ENCODE measurements around the gene CACNA1A. TPM values are rescaled to one million over a fixed set of nuclear protein-coding genes. Genes with fewer than 3 reads are reported as not detected.

CACNA1A gene
- total and polyA plus RNA-seq, 2 of the 4 experiments (the other 2 are of a cell fraction) = 5.9 to 15.0 TPM

DNA sequence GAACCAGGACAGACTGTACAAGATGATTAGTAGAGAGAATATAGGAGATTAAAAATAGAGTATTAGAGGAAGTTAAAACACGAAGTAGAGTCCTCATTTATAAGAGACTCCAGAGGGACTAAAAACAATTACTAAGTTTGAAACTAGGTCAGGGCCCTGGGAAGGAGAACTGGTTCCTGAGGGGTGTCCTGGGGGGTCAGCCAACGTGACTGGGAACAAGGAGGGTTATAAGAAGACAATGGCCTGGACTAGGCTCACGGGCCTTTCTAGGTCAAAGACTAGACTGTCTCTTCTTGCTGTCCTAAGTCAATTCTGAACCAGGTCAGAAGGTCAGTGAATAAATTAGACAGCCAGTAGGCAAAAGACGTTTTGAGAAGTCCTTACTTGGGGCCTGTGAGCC is 190.8 kb downstream of the CACNA1A start:
- no peak for ATAC-seq (ENCODE audit: low read depth)
- H3K9ac ChIP-seq (ENCODE audit: low read depth, low read length) = no peak overlapping the region

More for the DNA sequence above, 190.8 kb downstream of the CACNA1A start:
- no peak overlapping the region for H4K5ac ChIP-seq (ENCODE audit: low read depth, low read length)
- no TSS peak for BruUV-seq (replicated peaks)
- ChIA-PET CTCF (no interaction called here), POLR2A (ENCODE audit: unreplicated experiment) (no interaction called here)
- dilution Hi-C loops (cut with HindIII; ENCODE audit: low sequenced_read_pairs, unreplicated experiment) = no loop called here
- no peak overlapping the region for H3K4ac ChIP-seq (ENCODE audit: low read depth, low read length)
- H3K18ac ChIP-seq (ENCODE audit: low read depth, low read length) = no peak overlapping the region
- H2BK15ac ChIP-seq (ENCODE audit: low read depth, low read length) = no peak overlapping the region
- DNase-seq = no peak
- H4K20me1 ChIP-seq (ENCODE audit: insufficient read depth, low read length) = no peaks in the 10 kb centered on the region
- intact Hi-C loops (cut with micrococcal nuclease) = no loop called here
- no peak for TF ChIP-seq RFX5 (IDR thresholded peaks at IDR 0.05; ENCODE audit: low read depth, low read length)
- no peak for TF ChIP-seq MXI1 (IDR thresholded peaks at IDR 0.05; ENCODE audit: borderline replicate concordance, low read depth, low read length)
- TF ChIP-seq CEBPB (IDR thresholded peaks at IDR 0.05; ENCODE audit: low read depth, low read length) = no peak
- TF ChIP-seq MAZ (IDR thresholded peaks at IDR 0.05; ENCODE audit: borderline replicate concordance, low read depth, low read length) = no peak
- TF ChIP-seq NFE2L2 (IDR thresholded peaks at IDR 0.05; ENCODE audit: low read depth, low read length) = no peak
- TF ChIP-seq SMC3 (IDR thresholded peaks at IDR 0.05; ENCODE audit: low read depth, low read length) = no peak
- TF ChIP-seq CHD1 (IDR thresholded peaks at IDR 0.05; ENCODE audit: low read depth, low read length) = no peak
- no peak for TF ChIP-seq BHLHE40 (IDR thresholded peaks at IDR 0.05; ENCODE audit: low read depth, low read length)
- no peak for TF ChIP-seq RCOR1 (IDR thresholded peaks at IDR 0.05; ENCODE audit: insufficient replicate concordance, low read length)
- TF ChIP-seq FOS (IDR thresholded peaks at IDR 0.05; ENCODE audit: low read depth, low read length) = no peak
- no peak for TF ChIP-seq POLR2A (IDR thresholded peaks at IDR 0.05; ENCODE audit: low read depth, low read length)
- TF ChIP-seq, protein P1, sequence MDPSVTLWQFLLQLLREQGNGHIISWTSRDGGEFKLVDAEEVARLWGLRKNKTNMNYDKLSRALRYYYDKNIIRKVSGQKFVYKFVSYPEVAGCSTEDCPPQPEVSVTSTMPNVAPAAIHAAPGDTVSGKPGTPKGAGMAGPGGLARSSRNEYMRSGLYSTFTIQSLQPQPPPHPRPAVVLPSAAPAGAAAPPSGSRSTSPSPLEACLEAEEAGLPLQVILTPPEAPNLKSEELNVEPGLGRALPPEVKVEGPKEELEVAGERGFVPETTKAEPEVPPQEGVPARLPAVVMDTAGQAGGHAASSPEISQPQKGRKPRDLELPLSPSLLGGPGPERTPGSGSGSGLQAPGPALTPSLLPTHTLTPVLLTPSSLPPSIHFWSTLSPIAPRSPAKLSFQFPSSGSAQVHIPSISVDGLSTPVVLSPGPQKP (IDR thresholded peaks at IDR 0.05; ENCODE audit: borderline replicate concordance, low read depth, low read length) = no peak
- peaks cover 5% of the 10 kb centered on the region; the same call in 1 of the 2 replicates for H3K36me3 ChIP-seq (ENCODE audit: control insufficient read depth, insufficient read depth, low read length)
- no peak overlapping the region for H3K14ac ChIP-seq (replicated peaks; ENCODE audit: low read depth, low read length)
- H3K79me1 ChIP-seq (ENCODE audit: low read depth in 1 of 2, low read length in 2 of 2) = no peaks in the 10 kb centered on the region
- H3K23ac ChIP-seq (ENCODE audit: low read depth, low read length) = no peak overlapping the region
- H3K4me1 ChIP-seq (ENCODE audit: control insufficient read depth, insufficient read depth, low read length) = no peaks in the 10 kb centered on the region
- no peaks in the 10 kb centered on the region for H3K27me3 ChIP-seq (ENCODE audit: control insufficient read depth, insufficient read depth, low read length)
- WGBS, 2 experiments (ENCODE audit: extremely low coverage in 2 of 2, insufficient read length in 1 of 2) = 14% methylated on average over 1 of the region's 4 CpGs; no CpG with 5 or more reads in 1 of the 2 experiments
- no peak overlapping the region for H2AK9ac ChIP-seq (replicated peaks; ENCODE audit: low read depth, low read length, poor library complexity)
- no peaks in the 10 kb centered on the region; the same call in 1 of the 2 replicates for H3K9me3 ChIP-seq (ENCODE audit: control insufficient read depth, insufficient read depth, low read length)
- no peak overlapping the region for H3K4me3 ChIP-seq (ENCODE audit: insufficient read depth, low read depth, low read length)
- no peak overlapping the region for H4K91ac ChIP-seq (ENCODE audit: insufficient read depth, low read depth, low read length)
- no peak overlapping the region for H2AK5ac ChIP-seq (ENCODE audit: low read depth, low read length)
- no peak overlapping the region for H3K27ac ChIP-seq (ENCODE audit: insufficient read depth, low read length)
- H2BK5ac ChIP-seq (ENCODE audit: low read depth, low read length, poor library complexity, severe bottlenecking) = no peak overlapping the region
- H3K4me2 ChIP-seq (ENCODE audit: low read depth, low read length) = no peak overlapping the region
- no peak overlapping the region for H2BK120ac ChIP-seq (ENCODE audit: low read depth, low read length)
- no peak overlapping the region for H4K8ac ChIP-seq (ENCODE audit: low read depth in 2 of 2, low read length in 2 of 2)
- in situ Hi-C loops (cut with MboI; ENCODE audit: low sequenced_read_pairs) = no loop called here
- no peak overlapping the region for H2AFZ ChIP-seq (replicated peaks; ENCODE audit: low read length, poor library complexity)
- H3K56ac ChIP-seq (ENCODE audit: extremely low read depth, insufficient read depth, low read length) = no peak overlapping the region
- H2BK20ac ChIP-seq (ENCODE audit: low read depth, low read length) = no peak overlapping the region
- no peaks in the 10 kb centered on the region for H3K9me1 ChIP-seq (ENCODE audit: insufficient read depth, low read length)

Measured in IMR-90 (cell line).